Epithelial cell of esophagus (primary cell): ENCODE measurements around the gene FAM20B.
"Not testable (repeated sequence)": the region's sequence is repeated elsewhere in the genome, so short reads cannot be mapped to it uniquely, and the experiment has no call there.

Experiments used
- DNase-seq: peaks from one replicate; pipeline ENCODE4 v3.0.0; 2010; ENCODE audit warnings: low read depth
- H3K4me3 ChIP-seq: 2 replicates; pipeline ENCODE4 v1.5.1; 2011; ENCODE audit warnings: mild to moderate bottlenecking, low read length, control low read depth
- CTCF ChIP-seq: IDR thresholded peaks from 2 replicates; pipeline ENCODE4 v1.5.1; 2011; ENCODE audit warnings: low read depth, mild to moderate bottlenecking, low read length, control low read depth, inconsistent platforms; ENCODE audit not compliant: insufficient read depth; ENCODE audit errors: missing control alignments

FAM20B gene

GRCh38 chr1:179025125-179025974 is at the start of gene FAM20B:
TSS of gene FAM20B (plus strand) at chr1:179025894. CDS start at chr1:179043848, 17,954 bp downstream.
- H3K4me3 ChIP-seq, result peak within 1 kb of the TSS; percentile 68
- no peak for TF ChIP-seq CTCF
- DNase-seq, result peak; percentile 93

GRCh38 chr1:178976541-178976940 is 49.2 kb upstream of the FAM20B start:
- no peak for TF ChIP-seq CTCF
- H3K4me3 ChIP-seq, result no peak overlapping the region
- DNase-seq, result no peak

GRCh38 chr1:178986204-178986603 is 39.5 kb upstream of the FAM20B start:
- H3K4me3 ChIP-seq, result no peak overlapping the region
- no peak for DNase-seq
- TF ChIP-seq CTCF, result no peak

- H3K4me3 ChIP-seq, DNase-seq: not testable (repeated sequence)
These were observed 37.5 kb upstream of the FAM20B start for GRCh38 chr1:178988198-178988597.

- H3K4me3 ChIP-seq, result no peak overlapping the region
- no peak for DNase-seq
- TF ChIP-seq CTCF, result no peak
These were observed 32.1 kb upstream of the FAM20B start for GRCh38 chr1:178993559-178993958.

- DNase-seq, result no peak
- no peak for TF ChIP-seq CTCF
- no peak overlapping the region for H3K4me3 ChIP-seq
These were observed 28.3 kb upstream of the FAM20B start for GRCh38 chr1:178997428-178997827.

- no peak overlapping the region for H3K4me3 ChIP-seq
- no peak for TF ChIP-seq CTCF
- DNase-seq, result no peak
These were observed 27.4 kb upstream of the FAM20B start for GRCh38 chr1:178998295-178998694.
